Adrenal gland (tissue), 5 donors: Measurements from ENCODE around the gene TPR.

Source experiments
- CTCF ChIP-seq, 6 experiments: fragments of 450-650 bp in 4 of 6; fragments of 200-600 bp in 2 of 6; sonication (generic) in 1 of 6; IDR thresholded peaks; 1 replicate in 5 of 6; 2 replicates in 1 of 6; pipeline versions ENCODE4 v1.5.1 to v1.8.0; 2016 to 2021; ENCODE audit warnings: antibody characterized with exemption in 6 of 6, mild to moderate bottlenecking in 2 of 6, moderate library complexity in 1 of 6
- POLR2A ChIP-seq, 2 donors: fragments of 450-650 bp; IDR thresholded peaks; one replicate each; pipeline ENCODE4 v1.6.1; 2017; ENCODE audit warnings: antibody characterized with exemption in 2 of 2, mild to moderate bottlenecking in 2 of 2, moderate library complexity in 1 of 2
- donor health status: DM: no; HTN: no; CAD: no.

GRCh38 chr1:186386725-186387383, 11.8 kb upstream of the TPR start:
- no peak for TF ChIP-seq CTCF (IDR thresholded peaks at IDR 0.05)
- TF ChIP-seq POLR2A (IDR thresholded peaks at IDR 0.05), result no peak
